ENCODE measurements around the gene TMEM242.

The TMEM242 gene

GRCh38 chr6:157283900-157284737 is 39.2 kb downstream of the TMEM242 start:
- ATAC-seq (replicated peaks; ENCODE audit: extremely low read depth, poor library complexity, severe bottlenecking): no peak
- no peaks in the 10 kb centered on the region for H3K27me3 Mint-ChIP-seq

GRCh38 chr6:157283330-157283898 is 39.9 kb downstream of the TMEM242 start:
- Mint-ChIP-seq H3K36me3 (ENCODE audit: insufficient read depth) (no peaks in the 10 kb centered on the region), H3K27ac (ENCODE audit: low read depth) (no peak overlapping the region), H3K9me3 (no peaks in the 10 kb centered on the region), H3K4me1 (no peaks in the 10 kb centered on the region), H3K27me3 (no peaks in the 10 kb centered on the region), H3K4me3 (no peak overlapping the region)
- ATAC-seq (replicated peaks; ENCODE audit: extremely low read depth, poor library complexity, severe bottlenecking) (no peak), DNase-seq (ENCODE audit: low spot score in 2 of 2) (no peak)

More at GRCh38 chr6:157283900-157284737, 39.2 kb downstream of the TMEM242 start:
- no peaks in the 10 kb centered on the region for H3K9me3 Mint-ChIP-seq
- DNase-seq (ENCODE audit: low spot score in 2 of 2): peak in 1 of 2 donors; percentile 6
- no peaks in the 10 kb centered on the region for H3K4me1 Mint-ChIP-seq
- no peak overlapping the region for H3K27ac Mint-ChIP-seq (ENCODE audit: low read depth)
- peaks cover 2% of the 10 kb centered on the region for H3K36me3 Mint-ChIP-seq (ENCODE audit: insufficient read depth)
- H3K4me3 Mint-ChIP-seq: no peak overlapping the region

- H3K4me1 Mint-ChIP-seq: no peaks in the 10 kb centered on the region
- ATAC-seq (replicated peaks; ENCODE audit: extremely low read depth, poor library complexity, severe bottlenecking) (no peak), DNase-seq (ENCODE audit: low spot score in 2 of 2) (no peak)
- H3K9me3 Mint-ChIP-seq: no peaks in the 10 kb centered on the region
- no peaks in the 10 kb centered on the region for H3K36me3 Mint-ChIP-seq (ENCODE audit: insufficient read depth)
- H3K27me3 Mint-ChIP-seq: no peaks in the 10 kb centered on the region
- no peak overlapping the region for H3K27ac Mint-ChIP-seq (ENCODE audit: low read depth)
- H3K4me3 Mint-ChIP-seq: no peak overlapping the region
Observed at GRCh38 chr6:157282284-157282683, 41.0 kb downstream of the TMEM242 start.

- Mint-ChIP-seq H3K4me1 (no peaks in the 10 kb centered on the region), H3K9me3 (no peaks in the 10 kb centered on the region), H3K27me3 (no peaks in the 10 kb centered on the region), H3K36me3 (ENCODE audit: insufficient read depth) (no peaks in the 10 kb centered on the region), H3K4me3 (no peak overlapping the region), H3K27ac (ENCODE audit: low read depth) (no peak overlapping the region)
- no peak for ATAC-seq (replicated peaks; ENCODE audit: extremely low read depth, poor library complexity, severe bottlenecking)
- DNase-seq (ENCODE audit: low spot score in 2 of 2): no peak
Observed at GRCh38 chr6:157281570-157281969, 41.7 kb downstream of the TMEM242 start.

GRCh38 chr6:157280947-157281346 is 42.4 kb downstream of the TMEM242 start:
- Mint-ChIP-seq H3K36me3 (ENCODE audit: insufficient read depth) (no peaks in the 10 kb centered on the region), H3K27me3 (no peaks in the 10 kb centered on the region), H3K9me3 (no peaks in the 10 kb centered on the region), H3K27ac (ENCODE audit: low read depth) (no peak overlapping the region), H3K4me1 (no peaks in the 10 kb centered on the region), H3K4me3 (no peak overlapping the region)
- ATAC-seq (replicated peaks; ENCODE audit: extremely low read depth, poor library complexity, severe bottlenecking) (no peak), DNase-seq (ENCODE audit: low spot score in 2 of 2) (no peak)

- no peak for DNase-seq (ENCODE audit: low spot score in 2 of 2)
- Mint-ChIP-seq H3K4me3 (no peak overlapping the region), H3K27ac (ENCODE audit: low read depth) (no peak overlapping the region), H3K9me3 (no peaks in the 10 kb centered on the region), H3K36me3 (ENCODE audit: insufficient read depth) (no peaks in the 10 kb centered on the region), H3K27me3 (no peaks in the 10 kb centered on the region), H3K4me1 (no peaks in the 10 kb centered on the region)
- no peak for ATAC-seq (replicated peaks; ENCODE audit: extremely low read depth, poor library complexity, severe bottlenecking)
Observed at GRCh38 chr6:157280157-157280556, 43.2 kb downstream of the TMEM242 start.

- Mint-ChIP-seq H3K27me3 (no peaks in the 10 kb centered on the region), H3K36me3 (ENCODE audit: insufficient read depth) (peaks cover 9% of the 10 kb centered on the region), H3K4me1 (peaks cover 6% of the 10 kb centered on the region), H3K4me3 (no peak overlapping the region), H3K9me3 (no peaks in the 10 kb centered on the region), H3K27ac (ENCODE audit: low read depth) (no peak overlapping the region)
- ATAC-seq (replicated peaks; ENCODE audit: extremely low read depth, poor library complexity, severe bottlenecking): no peak
- no peak for DNase-seq (ENCODE audit: low spot score in 2 of 2)
Observed at GRCh38 chr6:157278171-157278570, 45.1 kb downstream of the TMEM242 start.

GRCh38 chr6:157276731-157277130 is 46.6 kb downstream of the TMEM242 start:
- Mint-ChIP-seq H3K9me3 (no peaks in the 10 kb centered on the region), H3K36me3 (ENCODE audit: insufficient read depth) (peaks cover 9% of the 10 kb centered on the region), H3K27me3 (no peaks in the 10 kb centered on the region), H3K4me1 (peaks cover 6% of the 10 kb centered on the region), H3K4me3 (no peak overlapping the region), H3K27ac (ENCODE audit: low read depth) (no peak overlapping the region)
- ATAC-seq (replicated peaks; ENCODE audit: extremely low read depth, poor library complexity, severe bottlenecking): no peak
- no peak for DNase-seq (ENCODE audit: low spot score in 2 of 2)

- Mint-ChIP-seq H3K27me3 (no peaks in the 10 kb centered on the region), H3K4me3 (no peak overlapping the region), H3K4me1 (peaks cover 6% of the 10 kb centered on the region), H3K36me3 (ENCODE audit: insufficient read depth) (peaks cover 9% of the 10 kb centered on the region), H3K9me3 (no peaks in the 10 kb centered on the region), H3K27ac (ENCODE audit: low read depth) (no peak overlapping the region)
- no peak for ATAC-seq (replicated peaks; ENCODE audit: extremely low read depth, poor library complexity, severe bottlenecking)
- no peak for DNase-seq (ENCODE audit: low spot score in 2 of 2)
Observed at GRCh38 chr6:157276134-157276532, 47.2 kb downstream of the TMEM242 start.

GRCh38 chr6:157274471-157275226 is 48.7 kb downstream of the TMEM242 start:
- Mint-ChIP-seq H3K36me3 (ENCODE audit: insufficient read depth) (peaks cover 12% of the 10 kb centered on the region), H3K9me3 (peaks cover 11% of the 10 kb centered on the region), H3K4me3 (peak overlapping the region; percentile 93), H3K27me3 (no peaks in the 10 kb centered on the region), H3K4me1 (peaks cover 14% of the 10 kb centered on the region), H3K27ac (ENCODE audit: low read depth) (peak overlapping the region; percentile 96)
- peak; percentile 73 to 78 for DNase-seq (ENCODE audit: low spot score in 2 of 2)
- ATAC-seq (replicated peaks; ENCODE audit: extremely low read depth, poor library complexity, severe bottlenecking): peak; percentile 83

- ATAC-seq (replicated peaks; ENCODE audit: extremely low read depth, poor library complexity, severe bottlenecking) (peak; percentile 61), DNase-seq (ENCODE audit: low spot score in 2 of 2) (peak; percentile 41 to 46)
- Mint-ChIP-seq H3K4me1 (peaks cover 14% of the 10 kb centered on the region), H3K27ac (ENCODE audit: low read depth) (peak overlapping the region; percentile 96), H3K4me3 (peak overlapping the region; percentile 93), H3K36me3 (ENCODE audit: insufficient read depth) (peaks cover 12% of the 10 kb centered on the region), H3K27me3 (no peaks in the 10 kb centered on the region), H3K9me3 (peaks cover 11% of the 10 kb centered on the region)
Observed at GRCh38 chr6:157273756-157274470, 49.4 kb downstream of the TMEM242 start.

Measured in central memory CD8-positive, alpha-beta T cell (primary cell).